GM19328 (cell line): ENCODE measurements around the gene SLC9A8.
"Not testable (repeated sequence)": the region's sequence is repeated elsewhere in the genome, so short reads cannot be mapped to it uniquely, and the experiment has no call there.

ENCODE experiments used
- ATAC-seq: cut with Tn5 transposase; IDR thresholded peaks from one replicate; pipeline ENCODE4 v1.9.1; 2021; ENCODE audit warnings: mild to moderate bottlenecking, moderate library complexity; ENCODE audit not compliant: unreplicated experiment

SLC9A8 gene

GRCh38 chr20:49812507-49813304, at the start of gene SLC9A8:
SLC9A8 (plus strand) TSS chr20:49812828; CDS start chr20:49812923, 95 bp downstream.
- ATAC-seq: peak; percentile 74

GRCh38 chr20:49762940-49763766, 49.5 kb upstream of the SLC9A8 start:
- no peak for ATAC-seq

- ATAC-seq: no peak
These were observed 47.3 kb upstream of the SLC9A8 start for GRCh38 chr20:49765413-49765736.

DNA sequence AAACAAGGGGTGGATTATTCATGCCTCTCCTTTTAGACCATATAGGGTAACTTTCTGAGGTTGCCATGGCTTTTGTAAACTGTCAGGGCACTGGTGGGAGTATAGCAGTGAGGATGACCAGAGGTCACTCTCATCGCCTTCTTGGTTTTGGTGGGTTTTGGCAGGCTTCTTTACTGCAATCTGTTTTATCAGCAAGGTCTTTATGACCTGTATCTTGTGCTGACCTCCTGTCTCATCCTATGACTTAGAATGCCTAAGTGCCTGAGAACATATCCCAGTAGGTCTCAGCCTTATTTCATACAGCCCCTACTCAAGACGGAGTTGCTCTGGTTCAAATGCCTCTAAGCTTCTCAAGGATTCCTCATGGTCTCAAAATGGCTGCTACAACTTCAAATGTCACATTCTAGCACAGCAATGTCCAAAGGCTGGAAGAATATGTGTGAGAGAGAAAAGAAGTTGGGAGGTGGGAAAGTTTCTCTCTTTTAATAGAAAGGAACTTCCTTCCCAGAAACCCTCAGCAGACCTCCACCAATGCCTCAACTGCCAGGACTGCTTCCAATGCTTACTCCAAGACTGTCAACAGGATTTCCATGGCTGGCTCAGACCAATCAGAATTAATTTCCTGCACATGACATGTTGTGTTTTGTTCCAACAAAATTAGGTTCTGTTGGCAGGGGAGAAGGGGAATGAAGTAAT, 46.6 kb upstream of the SLC9A8 start:
- no peak for ATAC-seq

DNA sequence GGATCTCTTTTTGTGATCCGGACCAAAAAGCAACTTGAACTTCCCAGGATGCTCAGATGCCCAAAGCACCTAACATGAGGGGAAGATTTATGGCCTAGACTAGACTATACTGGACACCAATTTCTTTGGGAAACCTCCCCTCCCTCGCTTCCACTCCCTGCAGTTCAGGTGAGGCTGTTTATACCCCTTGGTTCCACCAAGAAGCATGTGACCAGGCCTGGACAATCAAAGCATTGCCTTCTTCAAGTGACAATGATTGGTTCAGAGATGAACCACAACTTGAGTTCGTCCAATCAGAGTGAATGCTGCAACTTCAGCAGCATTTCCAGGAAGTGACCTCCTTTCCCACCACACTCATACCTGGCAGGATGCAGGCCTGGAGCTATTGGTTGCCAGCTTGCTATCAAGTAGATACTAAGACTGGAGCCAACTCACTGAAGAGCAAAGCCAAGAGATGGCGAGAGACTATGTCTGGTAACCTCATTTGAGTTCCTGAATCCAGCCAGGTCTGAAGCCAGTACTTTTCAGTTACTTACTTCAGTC, 45.6 kb upstream of the SLC9A8 start:
- ATAC-seq: no peak

- ATAC-seq: no peak
These were observed 44.2 kb upstream of the SLC9A8 start for GRCh38 chr20:49768204-49769047.

DNA sequence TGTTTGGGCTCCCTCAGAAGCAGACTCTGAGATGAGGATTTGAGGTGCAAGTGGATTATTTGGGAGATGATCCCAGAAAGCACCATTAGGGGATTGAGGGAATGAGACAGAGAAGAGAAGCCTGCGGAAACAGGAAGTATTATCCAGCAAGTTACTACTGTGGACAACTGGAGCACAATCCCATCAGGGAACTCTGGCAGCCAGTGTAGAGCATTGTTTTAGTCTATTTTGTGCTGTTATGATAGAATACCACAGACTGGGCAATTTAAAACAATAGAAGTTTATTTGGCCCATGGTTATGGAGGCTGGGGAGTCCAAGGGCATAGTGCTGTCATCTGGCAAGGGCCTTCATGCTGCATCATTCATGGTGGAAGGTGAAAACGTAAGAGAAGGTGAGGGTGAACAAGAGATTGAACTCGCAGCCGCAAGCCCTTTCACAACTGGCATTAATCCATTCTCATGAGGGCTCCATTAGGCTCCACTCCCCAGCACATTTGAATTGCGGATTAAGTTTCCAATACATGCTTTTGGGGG, 43.5 kb upstream of the SLC9A8 start:
- no peak for ATAC-seq

DNA sequence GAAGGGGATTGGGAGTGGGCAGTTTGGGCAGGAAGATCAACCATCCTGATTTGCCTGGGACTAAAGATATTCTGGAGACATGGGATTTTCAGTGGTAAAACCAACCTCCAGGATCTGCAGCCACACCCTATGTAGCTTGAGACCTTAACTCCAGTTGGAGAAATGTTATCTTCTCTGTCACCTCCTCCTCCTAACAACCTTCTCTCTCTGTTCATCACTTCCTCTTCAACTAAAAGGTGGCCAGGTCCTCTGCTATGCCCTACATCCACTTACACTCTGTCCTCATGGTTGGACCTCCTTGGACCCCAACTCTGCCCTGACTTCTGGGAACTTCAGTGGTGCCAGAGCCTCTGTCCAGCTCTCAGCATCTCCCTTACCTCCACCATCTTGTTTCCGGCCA, 42.0 kb upstream of the SLC9A8 start:
- ATAC-seq: no peak

- ATAC-seq: not testable (repeated sequence)
These were observed 38.4 kb upstream of the SLC9A8 start for GRCh38 chr20:49774213-49774612.

DNA sequence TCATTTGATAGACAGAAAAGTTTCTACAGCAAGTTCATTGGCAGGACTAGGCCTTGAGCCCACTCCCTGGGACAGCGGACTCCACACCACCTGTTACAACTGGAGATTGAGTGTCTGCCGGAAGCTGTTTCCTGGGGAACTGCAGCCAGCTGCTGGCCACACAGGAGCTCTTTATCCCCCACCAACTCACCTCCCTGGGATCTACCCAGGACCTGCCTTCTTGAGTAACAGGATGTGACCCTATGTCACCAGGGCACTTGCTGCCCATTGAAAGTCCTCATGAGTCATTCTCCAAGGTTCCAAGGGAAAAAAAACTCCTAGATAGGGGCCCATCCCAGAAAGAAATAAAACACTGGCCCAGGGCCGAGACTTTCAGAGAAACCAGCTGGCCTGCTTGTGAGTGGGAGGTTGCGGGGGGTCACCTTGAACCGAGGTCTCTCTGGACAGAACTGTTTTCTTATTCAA, 37.4 kb upstream of the SLC9A8 start:
- ATAC-seq: no peak

GRCh38 chr20:49779972-49780371, 32.7 kb upstream of the SLC9A8 start:
- no peak for ATAC-seq

- no peak for ATAC-seq
These were observed 31.0 kb upstream of the SLC9A8 start for GRCh38 chr20:49781676-49782075.

DNA sequence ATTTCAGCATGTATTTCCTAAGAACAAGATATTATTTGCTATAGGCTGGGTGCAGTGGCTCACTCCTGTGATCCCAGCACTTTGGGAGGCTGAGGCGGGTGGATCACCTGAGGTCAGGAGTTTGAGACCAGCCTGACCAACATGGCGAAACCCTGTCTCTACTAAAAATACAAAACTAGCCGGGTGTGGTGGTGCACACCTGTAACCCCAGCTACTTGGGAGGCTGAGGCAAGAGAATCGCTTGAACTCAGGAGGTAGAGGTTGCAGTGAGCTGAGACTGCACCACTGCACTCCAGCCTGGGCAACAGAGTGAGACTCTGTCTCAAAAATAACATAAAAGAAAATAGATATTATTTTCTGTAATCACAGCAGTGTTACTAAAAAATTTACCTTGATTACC, 30.2 kb upstream of the SLC9A8 start:
- ATAC-seq: not testable (repeated sequence)

GRCh38 chr20:49783021-49783995, 29.3 kb upstream of the SLC9A8 start:
- not testable (repeated sequence) for ATAC-seq

DNA sequence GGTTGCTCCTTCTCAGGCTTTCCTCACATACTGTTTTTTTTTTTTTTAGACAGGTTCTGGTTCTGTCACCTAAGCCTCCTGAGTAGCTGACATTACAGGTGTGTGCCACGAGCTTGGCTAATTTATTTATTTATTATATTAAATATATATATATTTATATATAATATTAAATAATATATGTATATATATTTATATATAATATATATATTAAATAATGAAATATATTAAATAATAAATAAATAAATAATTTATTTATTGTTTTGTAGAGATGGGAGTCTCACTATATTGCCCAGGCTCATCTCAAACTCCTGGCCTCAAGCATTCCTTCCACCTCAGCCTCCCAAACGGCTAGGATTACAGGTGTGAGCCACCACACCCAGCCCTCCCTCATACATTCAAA, 28.3 kb upstream of the SLC9A8 start:
- no peak for ATAC-seq

DNA sequence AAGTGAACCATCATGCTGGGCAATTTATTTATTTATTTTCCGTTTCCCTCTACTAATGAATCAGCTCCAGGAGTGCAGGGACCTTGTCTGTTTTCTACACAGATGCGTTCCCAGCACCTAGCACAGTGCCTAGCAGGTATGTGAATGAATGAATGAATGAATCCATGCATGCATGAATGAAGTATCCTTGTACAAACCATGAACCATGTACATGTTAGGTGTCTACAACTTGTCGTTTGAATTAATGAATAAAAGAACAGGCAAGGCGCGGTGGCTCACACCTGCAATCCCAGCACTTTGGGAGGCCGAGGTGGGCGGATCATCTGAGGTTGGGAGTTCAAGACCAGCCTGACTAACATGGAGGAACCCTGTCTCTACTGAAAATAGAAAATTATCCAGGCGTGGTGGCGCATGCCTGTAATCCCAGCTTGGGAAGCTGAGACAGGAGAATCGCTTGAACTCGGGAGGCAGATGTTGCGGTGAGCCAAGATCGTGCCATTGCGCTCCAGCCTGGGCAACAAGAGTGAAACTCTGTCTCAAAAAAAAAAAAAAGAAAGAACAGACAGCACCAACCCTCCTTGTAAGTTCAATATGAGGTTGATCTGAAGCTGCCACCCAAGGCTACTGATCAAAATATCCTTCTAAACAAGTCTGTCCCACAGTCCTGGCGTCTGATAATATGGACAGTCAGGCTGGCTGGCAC, 27.3 kb upstream of the SLC9A8 start:
- ATAC-seq: no peak

- ATAC-seq: no peak
These were observed 26.8 kb upstream of the SLC9A8 start for GRCh38 chr20:49785852-49786175.

- no peak for ATAC-seq
These were observed 26.4 kb upstream of the SLC9A8 start for GRCh38 chr20:49786196-49786595.
